HepG2 (cell line): ENCODE measurements around the gene TTLL10.

Experiments
- ATF4 ChIP-seq, 2 experiments: fragments of 450-650 bp in 1 of 2; sonication (generic) in 1 of 2; formaldehyde crosslinking; IDR thresholded peaks; 2 replicates each; pipeline versions ENCODE4 v1.5.0 to v1.8.0; 2020 to 2022; ENCODE audit warnings: mild to moderate bottlenecking in 1 of 2, missing genetic modification reagents in 1 of 2
- BHLHE40 ChIP-seq: IDR thresholded peaks from 2 replicates; pipeline ENCODE4 v1.6.1; 2011; ENCODE audit warnings: low read length, improper control_type of control experiment
- CTCF ChIP-seq: sonication (generic); formaldehyde crosslinking; IDR thresholded peaks from 2 replicates; pipeline ENCODE4 v1.5.0; 2020; ENCODE audit warnings: mild to moderate bottlenecking, missing genetic modification reagents, moderate library complexity
- PRMT3 ChIP-seq: sonication (generic); formaldehyde crosslinking; IDR thresholded peaks from 2 replicates; pipeline ENCODE4 v1.8.1; 2022; ENCODE audit warnings: low read depth, mild to moderate bottlenecking, moderate library complexity, missing genetic modification reagents, borderline replicate concordance
- RNF219 ChIP-seq: sonication (generic); formaldehyde crosslinking; IDR thresholded peaks from 2 replicates; pipeline ENCODE4 v1.5.0; 2020; ENCODE audit warnings: mild to moderate bottlenecking, missing genetic modification reagents
- SKI ChIP-seq: fragments of 450-650 bp; IDR thresholded peaks from one replicate; pipeline ENCODE4 v1.6.1; 2018; ENCODE audit warnings: mild to moderate bottlenecking; ENCODE audit not compliant: partially characterized antibody
- TCF12 ChIP-seq, 2 experiments: fragments of 450-650 bp in 1 of 2; sonication (generic) in 1 of 2; formaldehyde crosslinking in 1 of 2; IDR thresholded peaks; 2 replicates each; pipeline versions ENCODE4 v1.6.1 to v1.8.0; 2017 to 2022; ENCODE audit warnings: antibody characterized with exemption in 1 of 2, mild to moderate bottlenecking in 1 of 2, missing genetic modification reagents in 1 of 2, moderate library complexity in 1 of 2
- TCF7 ChIP-seq: sonication (generic); IDR thresholded peaks from 2 replicates; pipeline ENCODE4 v1.6.1; 2016; ENCODE audit warnings: antibody characterized with exemption, low read depth
- TCF7L2 ChIP-seq: IDR thresholded peaks from 2 replicates; pipeline ENCODE4 v1.6.1; 2011; ENCODE audit warnings: mild to moderate bottlenecking, low read depth, low read length, moderate library complexity
- TFE3 ChIP-seq: IDR thresholded peaks from 2 replicates; pipeline ENCODE4 v1.6.1; 2016
- YEATS2 ChIP-seq: sonication (generic); formaldehyde crosslinking; IDR thresholded peaks from 2 replicates; pipeline ENCODE4 v1.4.0; 2020; ENCODE audit warnings: missing genetic modification reagents, borderline replicate concordance
- ZFP36L1 ChIP-seq: sonication (generic); formaldehyde crosslinking; IDR thresholded peaks from 2 replicates; pipeline ENCODE4 v1.8.0; 2022; ENCODE audit warnings: mild to moderate bottlenecking, missing genetic modification reagents, moderate library complexity
- ZFX ChIP-seq: sonication (generic); formaldehyde crosslinking; IDR thresholded peaks from 2 replicates; pipeline ENCODE4 v1.4.0; 2020; ENCODE audit warnings: mild to moderate bottlenecking, low read depth, missing genetic modification reagents, moderate library complexity
- ZIK1 ChIP-seq: sonication (generic); formaldehyde crosslinking; IDR thresholded peaks from 2 replicates; pipeline ENCODE4 v1.5.0; 2020; ENCODE audit warnings: mild to moderate bottlenecking, low read depth, missing genetic modification reagents, borderline replicate concordance

GRCh38 chr1:1238702-1239178 lies 65.1 kb downstream of the TTLL10 start:
- no peak for TF ChIP-seq TCF7
- no peak for TF ChIP-seq TCF7L2
- no peak for TF ChIP-seq RNF219 (CRISPR knock-in tag)
- no peak for TF ChIP-seq BHLHE40
- TF ChIP-seq TFE3 (CRISPR knock-in tag), result no peak
- TF ChIP-seq TCF12 (IDR thresholded peaks at IDR 0.05), result no peak
- TF ChIP-seq TCF12 (CRISPR knock-in tag; IDR thresholded peaks at IDR 0.05), result 0 out of 2 replicates have a peak, but pooled peaks have one; percentile 50
- TF ChIP-seq ZIK1 (CRISPR knock-in tag), result no peak
- TF ChIP-seq SKI, result no peak
- TF ChIP-seq YEATS2 (CRISPR knock-in tag), result no peak
- no peak for TF ChIP-seq PRMT3 (CRISPR knock-in tag)
- TF ChIP-seq ZFX (CRISPR knock-in tag), result no peak
- TF ChIP-seq CTCF (CRISPR knock-in tag), result no peak
- TF ChIP-seq ATF4 (CRISPR knock-in tag; IDR thresholded peaks at IDR 0.05), result no peak
- TF ChIP-seq ZFP36L1 (CRISPR knock-in tag), result no peak
